NCI-H69 (cell line): Measurements from ENCODE around the gene LMOD2.
"Not testable (repeated sequence)": the region's sequence is repeated elsewhere in the genome, so short reads cannot be mapped to it uniquely, and the experiment has no call there.

Source experiments
- DNase-seq: peaks from one replicate; lab custom pipeline; 2025; lab: John Stamatoyannopoulos, UW

The LMOD2 gene, protein sequence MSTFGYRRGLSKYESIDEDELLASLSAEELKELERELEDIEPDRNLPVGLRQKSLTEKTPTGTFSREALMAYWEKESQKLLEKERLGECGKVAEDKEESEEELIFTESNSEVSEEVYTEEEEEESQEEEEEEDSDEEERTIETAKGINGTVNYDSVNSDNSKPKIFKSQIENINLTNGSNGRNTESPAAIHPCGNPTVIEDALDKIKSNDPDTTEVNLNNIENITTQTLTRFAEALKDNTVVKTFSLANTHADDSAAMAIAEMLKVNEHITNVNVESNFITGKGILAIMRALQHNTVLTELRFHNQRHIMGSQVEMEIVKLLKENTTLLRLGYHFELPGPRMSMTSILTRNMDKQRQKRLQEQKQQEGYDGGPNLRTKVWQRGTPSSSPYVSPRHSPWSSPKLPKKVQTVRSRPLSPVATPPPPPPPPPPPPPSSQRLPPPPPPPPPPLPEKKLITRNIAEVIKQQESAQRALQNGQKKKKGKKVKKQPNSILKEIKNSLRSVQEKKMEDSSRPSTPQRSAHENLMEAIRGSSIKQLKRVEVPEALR

DNA sequence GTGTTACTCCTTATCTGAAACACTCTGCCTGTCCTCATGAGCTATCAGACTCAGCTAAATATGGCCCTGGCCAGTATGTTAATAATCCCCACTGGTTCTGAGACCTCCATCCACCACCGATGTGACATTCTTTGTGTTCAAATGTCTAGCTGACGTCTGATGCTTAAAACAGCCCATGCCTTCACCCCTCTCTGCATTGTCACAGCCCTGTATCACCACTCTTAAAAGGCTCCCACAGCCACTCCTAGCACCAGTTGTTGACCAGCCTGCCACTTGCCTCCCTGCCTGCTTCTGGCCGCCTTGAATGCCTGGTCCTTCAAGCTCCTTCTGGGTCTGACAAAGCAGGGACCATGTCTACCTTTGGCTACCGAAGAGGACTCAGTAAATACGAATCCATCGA, at the start of gene LMOD2:
Gene LMOD2, plus strand, starts transcription at position 253 of the 400 bp plus-strand sequence. Its CDS starts 98 bp downstream, at position 351.
- no peak for DNase-seq

DNA sequence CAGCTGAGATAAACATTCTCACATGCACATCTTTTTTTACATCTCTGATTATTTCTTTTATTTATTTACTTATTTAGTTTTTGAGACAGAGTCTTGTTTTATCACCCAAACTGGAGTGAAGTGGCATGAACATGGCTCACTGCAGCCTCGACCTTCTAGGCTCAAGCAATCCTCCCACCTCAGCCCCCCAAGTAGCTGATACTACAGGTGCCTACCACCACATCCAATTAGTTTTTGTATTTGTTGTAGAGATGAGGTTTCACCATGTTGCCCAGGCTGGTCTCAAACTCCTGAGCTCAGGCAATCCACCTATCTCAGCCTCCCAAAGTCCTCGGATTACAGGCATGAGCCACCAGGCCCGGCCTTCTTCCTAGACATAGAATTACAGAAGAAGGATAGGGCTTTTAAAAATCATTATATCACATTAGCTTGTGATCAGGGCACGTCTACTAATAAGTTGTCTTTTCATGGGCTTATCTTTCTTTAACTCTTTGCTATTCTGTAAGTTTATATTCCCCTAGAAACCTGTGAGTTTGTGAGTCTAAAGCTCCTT, 48.2 kb upstream of the LMOD2 start:
- DNase-seq, result no peak

DNA sequence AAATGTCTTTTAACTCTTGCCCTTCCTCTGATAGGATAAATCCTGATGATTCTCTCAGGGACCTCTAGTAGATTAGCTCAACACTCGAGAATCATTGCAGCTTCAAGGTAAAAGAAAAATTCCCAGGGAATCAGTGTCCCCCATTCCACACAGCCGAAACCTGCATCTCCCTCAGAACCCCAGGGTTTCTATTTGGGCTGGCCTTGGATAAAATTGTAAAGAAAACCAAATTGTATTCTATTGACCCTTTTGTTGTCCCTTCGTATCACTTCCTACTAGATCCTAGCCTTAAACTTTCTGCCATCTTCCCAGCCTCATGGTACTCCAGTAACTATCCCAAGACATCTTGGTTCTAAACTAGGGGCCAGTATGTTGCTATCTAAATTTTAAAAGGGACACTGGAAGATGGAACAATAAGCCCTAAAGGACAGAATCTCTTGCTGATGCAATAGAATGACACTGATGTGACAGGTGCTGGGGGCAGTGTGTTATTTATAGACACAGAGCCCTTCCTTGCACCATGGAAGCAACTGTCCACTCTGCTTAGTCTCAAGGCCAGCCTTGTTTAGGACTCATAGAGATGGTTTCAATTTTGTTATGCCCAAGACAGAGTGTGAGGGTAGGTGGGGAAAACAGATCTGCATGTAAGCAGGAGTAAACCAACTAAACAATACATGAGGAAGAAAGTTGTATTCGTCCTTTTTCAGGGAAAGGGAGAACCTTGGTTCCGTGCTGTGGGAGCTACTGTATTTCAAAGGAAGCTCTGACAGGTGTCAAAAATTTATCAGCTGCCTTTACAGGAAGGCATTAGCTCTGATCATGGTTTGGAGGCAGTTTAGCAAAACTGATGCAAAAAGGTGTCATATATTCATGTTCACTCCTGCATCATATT, 46.4 kb upstream of the LMOD2 start:
- peak; percentile 27 for DNase-seq

DNA sequence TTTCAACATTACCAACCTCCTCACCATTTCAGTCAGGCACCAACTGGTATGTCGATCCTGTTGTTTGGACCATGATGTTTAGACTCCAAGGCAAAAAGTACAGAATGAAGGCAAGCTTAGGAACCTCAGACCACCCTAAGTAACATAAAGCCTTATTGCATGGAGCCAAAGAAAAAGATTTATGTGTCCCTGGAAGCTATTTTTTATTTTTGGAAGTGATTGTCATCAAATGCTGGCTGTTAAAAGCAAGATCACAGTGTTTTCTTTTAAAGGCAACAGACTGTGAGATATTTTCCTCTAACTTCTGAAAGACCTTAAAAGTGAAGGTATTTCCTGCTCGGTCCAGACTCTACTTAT, 45.8 kb upstream of the LMOD2 start:
- no peak for DNase-seq

- DNase-seq, result no peak
Observed at GRCh38 chr7:123612024-123612423, 43.6 kb upstream of the LMOD2 start.

DNA sequence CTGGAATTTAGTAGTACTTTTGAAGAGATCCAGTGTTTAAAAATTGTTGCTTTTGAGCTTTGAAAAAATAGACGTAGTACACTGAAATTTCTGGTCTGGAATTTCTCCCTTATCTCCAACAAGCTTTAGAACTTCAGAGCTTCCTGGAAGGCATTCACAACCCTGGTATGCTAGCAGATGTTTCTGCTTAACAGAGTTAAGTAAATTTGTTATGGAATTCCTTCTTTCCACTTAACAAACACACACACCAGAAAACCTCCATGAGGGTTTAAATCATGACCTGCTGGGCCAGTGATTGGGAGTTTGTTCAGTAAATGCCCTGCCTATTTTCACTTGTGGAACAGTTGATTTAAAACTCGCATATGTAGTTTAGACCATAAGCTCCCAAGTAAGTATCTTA, 40.3 kb upstream of the LMOD2 start:
- DNase-seq, result no peak

DNA sequence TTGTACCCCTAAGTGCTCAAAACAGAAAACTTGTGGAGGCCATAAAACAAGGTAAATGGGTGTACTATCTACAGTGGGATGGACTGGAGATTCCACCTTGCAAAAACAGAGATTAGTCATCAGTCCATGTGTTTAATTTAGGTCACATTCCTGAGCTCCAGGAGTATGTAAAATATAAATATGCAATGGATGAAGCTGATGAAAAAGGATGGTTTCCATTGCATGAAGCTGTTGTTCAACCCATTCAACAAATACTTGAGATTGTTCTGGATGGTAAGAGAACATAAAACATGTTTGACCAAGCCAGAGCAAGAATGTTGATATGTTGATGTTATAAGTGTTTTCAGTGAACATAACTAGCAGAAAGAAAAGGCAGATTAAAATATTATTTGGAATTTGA, 39.4 kb upstream of the LMOD2 start:
- DNase-seq, result no peak

DNA sequence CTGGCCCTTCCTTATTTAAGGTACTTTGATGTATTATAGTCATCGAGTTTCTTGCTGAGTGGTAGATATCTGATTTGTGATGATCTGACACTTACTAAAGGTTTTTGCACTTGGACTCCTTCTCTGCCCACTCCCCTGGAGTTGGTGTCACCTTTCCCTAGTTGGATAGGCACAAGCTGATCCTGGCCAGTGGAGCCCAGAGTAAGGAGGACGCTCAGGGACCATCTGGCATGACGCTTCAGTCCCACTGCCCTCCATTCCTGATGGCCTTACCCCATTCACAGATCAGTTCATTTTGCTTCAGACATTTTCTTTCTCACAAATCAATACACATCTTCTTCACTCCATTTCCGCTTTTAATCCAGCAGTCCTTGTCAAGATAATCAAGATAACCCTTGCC, 34.0 kb upstream of the LMOD2 start:
- peak; percentile 84 for DNase-seq

DNA sequence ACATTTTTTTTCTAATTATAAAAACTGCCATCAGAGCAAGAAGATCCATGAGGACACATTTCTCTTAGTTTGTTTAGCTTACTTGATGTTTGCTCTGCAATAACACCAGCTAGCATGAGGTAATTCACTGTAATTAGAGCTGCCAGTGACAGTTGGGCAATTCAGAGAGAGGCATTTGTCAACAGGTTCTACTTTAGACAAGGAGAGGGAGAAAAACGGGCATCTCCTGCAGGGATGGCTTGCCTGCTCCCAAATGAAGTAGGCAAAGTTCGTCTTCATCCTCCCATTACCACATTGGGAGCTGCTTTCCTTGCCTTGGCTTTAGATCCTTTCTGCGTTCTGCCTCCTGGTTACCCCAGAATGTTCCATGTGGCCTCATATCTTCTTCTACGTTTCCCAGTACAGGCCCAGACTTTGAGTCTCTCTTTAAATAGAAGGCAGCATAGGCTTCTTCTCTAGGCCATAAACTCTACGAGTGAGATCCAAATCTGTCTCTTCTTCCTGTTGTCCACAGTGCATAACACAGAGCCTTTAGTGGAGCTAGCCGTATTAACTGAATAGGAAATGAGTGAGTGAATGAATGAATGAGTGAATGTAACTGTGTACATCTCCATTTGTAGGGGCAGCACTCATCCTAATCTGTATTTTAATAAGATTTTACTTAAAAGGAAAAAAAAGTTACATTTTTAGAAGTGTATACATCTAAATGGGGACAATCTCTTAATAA, 32.8 kb upstream of the LMOD2 start:
- peak; percentile 99 for DNase-seq

DNA sequence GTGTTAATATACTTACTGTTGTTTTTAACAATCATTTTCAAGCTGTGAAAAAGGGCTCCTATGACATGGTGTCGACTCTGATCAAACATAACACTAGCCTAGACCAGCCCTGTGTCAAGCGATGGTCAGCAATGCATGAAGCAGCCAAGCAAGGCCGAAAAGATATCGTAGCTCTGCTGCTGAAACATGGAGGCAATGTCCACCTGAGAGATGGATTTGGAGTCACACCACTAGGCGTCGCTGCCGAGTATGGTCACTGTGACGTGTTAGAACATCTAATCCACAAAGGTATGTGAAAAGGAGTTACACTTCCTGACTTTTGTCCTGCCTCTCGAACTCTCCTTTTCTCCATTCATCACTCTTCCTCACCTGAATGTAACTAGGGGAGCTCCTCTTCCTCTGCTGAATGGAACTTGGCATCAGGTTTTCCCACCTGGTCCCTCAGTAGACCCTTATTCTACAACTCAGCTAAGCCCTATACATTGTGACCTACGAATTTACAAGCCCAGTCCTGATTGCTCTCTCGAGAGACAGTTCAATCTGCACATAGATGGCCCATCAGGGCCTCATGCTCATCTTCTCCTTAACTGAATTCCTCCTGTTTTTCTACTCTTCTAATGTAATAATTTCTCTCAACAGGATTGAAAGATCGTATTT, 31.0 kb upstream of the LMOD2 start:
- peak; percentile 42 for DNase-seq

DNA sequence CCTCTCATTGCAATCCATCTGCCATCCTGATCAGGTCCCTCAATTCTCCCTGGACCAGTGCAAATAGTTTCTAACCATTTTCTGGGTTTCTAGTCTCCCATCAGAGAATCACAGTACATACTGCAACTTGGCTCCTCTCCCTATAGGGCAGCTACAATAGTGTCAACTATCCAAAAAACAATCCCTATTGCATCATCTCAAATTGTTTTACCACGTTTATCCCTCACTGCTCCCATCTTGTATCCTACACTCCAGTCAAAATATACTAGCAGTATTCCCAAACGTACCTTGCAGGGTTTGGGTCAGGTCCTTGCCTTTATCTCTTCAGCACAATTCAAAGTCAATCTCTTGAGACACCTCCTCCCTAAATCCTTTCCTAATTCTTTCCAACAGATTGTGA, 30.4 kb upstream of the LMOD2 start:
- DNase-seq, result no peak

GRCh38 chr7:123627851-123628250, 27.8 kb upstream of the LMOD2 start:
- no peak for DNase-seq

GRCh38 chr7:123628829-123629228, 26.8 kb upstream of the LMOD2 start:
- no peak for DNase-seq

- DNase-seq, result no peak
Observed at GRCh38 chr7:123629281-123629680, 26.4 kb upstream of the LMOD2 start.

GRCh38 chr7:123632808-123633207, 22.9 kb upstream of the LMOD2 start:
- no peak for DNase-seq

- no peak for DNase-seq
Observed at GRCh38 chr7:123633553-123633952, 22.1 kb upstream of the LMOD2 start.

DNA sequence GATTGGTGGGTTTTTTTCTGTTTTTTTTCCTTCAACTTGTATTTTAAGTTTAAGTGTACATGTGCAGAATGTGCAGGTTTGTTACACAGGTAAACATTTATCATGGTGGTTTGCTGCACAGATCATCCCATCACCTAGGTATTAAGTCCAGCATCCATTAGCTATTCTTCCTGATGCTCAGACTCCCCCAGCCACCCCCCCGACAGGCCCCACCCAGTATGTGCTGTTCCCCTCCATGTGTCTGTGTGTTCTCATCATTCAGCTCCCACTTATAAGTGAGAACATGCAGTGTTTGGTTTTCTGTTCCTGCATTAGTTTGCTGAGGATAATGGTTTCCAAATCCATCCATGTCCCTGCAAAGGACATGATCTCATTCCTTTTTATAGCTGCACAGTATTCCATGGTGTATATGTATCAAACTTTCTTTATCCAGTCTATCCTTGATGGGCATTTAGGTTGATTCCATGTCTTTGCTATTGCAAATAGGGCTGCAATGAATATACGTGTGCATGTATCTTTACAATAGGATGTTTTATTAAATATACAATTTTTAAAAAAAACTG, 21.6 kb upstream of the LMOD2 start:
- not testable (repeated sequence) for DNase-seq

DNA sequence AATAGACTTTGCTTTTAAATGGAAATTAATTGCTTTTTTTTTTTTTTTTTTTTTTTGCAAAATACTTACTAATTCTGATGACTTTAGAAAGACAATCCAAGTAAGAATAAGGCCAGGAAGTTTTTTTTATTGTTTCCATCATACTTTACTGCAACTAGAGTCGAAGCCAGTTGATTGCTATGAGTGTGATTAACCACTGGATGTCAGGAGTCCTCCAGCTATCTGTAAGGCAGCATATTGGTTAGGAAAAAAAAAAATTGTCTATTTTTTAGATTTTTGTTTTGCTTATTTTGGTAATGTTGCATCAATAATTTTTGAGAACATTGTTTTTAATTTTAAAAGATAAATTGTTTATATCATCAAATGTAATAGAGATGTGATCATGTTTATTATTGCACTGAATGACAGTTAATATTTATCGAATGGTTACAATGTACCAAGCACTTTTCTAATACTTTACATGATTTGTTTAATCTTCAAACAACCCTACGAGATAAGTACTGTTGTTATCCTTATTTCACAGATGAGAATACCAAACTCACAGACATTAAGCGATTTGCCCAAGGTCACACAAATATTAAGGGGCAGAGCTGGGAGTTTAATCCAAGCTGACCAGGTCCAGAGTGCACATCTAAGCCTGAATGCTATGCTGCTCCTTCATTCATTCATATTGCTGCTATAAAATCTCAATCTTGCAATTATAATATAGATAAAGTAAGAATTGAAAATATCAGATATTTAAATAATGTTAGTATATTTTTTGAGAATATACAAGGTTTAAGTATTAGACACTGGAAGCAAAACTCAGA, 19.9 kb upstream of the LMOD2 start:
- DNase-seq, result peak; percentile 67

DNA sequence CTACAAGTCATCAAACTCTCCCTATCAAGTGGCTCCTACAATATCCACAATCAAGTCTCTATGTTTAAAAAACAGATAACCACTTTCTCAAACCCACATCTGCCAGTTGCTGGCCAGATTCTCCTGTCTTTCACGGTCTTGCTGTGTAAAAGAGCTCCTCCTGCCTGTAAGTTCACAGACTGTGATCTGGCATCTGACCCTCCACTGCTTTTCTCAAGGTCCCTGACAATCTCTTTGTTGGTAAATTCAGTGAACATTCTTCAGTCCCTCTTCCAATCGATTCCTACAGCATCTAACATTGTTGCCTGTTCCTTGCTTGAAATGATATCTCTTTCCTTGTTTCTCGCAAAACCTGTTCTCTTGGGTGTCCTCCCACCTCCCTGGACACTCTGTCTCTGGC, 18.5 kb upstream of the LMOD2 start:
- peak; percentile 27 for DNase-seq

- no peak for DNase-seq
Observed at GRCh38 chr7:123637878-123638277, 17.8 kb upstream of the LMOD2 start.
